ENCODE results near the gene DTNA. TPM values are rescaled to one million over a fixed set of nuclear protein-coding genes. Genes with fewer than 3 reads are reported as not detected.

DTNA gene
- total RNA-seq, 1 donor from 2014 or later = 7.1 TPM

GRCh38 chr18:34697891-34698290 lies 12.2 kb upstream of the DTNA start:
- Mint-ChIP-seq H3K9me3 (ENCODE audit: unreplicated experiment) (peaks cover 7% of the 10 kb centered on the region), H3K4me1 (ENCODE audit: unreplicated experiment) (peaks cover 2% of the 10 kb centered on the region), H3K4me3 (ENCODE audit: unreplicated experiment) (no peak overlapping the region), H3K36me3 (ENCODE audit: unreplicated experiment) (no peaks in the 10 kb centered on the region), H3K27me3 (ENCODE audit: unreplicated experiment) (no peaks in the 10 kb centered on the region), H3K27ac (ENCODE audit: unreplicated experiment) (no peak overlapping the region)
- DNase-seq (ENCODE audit: extremely low spot score, unreplicated experiment) = no peak
- TF ChIP-seq, protein P1, sequence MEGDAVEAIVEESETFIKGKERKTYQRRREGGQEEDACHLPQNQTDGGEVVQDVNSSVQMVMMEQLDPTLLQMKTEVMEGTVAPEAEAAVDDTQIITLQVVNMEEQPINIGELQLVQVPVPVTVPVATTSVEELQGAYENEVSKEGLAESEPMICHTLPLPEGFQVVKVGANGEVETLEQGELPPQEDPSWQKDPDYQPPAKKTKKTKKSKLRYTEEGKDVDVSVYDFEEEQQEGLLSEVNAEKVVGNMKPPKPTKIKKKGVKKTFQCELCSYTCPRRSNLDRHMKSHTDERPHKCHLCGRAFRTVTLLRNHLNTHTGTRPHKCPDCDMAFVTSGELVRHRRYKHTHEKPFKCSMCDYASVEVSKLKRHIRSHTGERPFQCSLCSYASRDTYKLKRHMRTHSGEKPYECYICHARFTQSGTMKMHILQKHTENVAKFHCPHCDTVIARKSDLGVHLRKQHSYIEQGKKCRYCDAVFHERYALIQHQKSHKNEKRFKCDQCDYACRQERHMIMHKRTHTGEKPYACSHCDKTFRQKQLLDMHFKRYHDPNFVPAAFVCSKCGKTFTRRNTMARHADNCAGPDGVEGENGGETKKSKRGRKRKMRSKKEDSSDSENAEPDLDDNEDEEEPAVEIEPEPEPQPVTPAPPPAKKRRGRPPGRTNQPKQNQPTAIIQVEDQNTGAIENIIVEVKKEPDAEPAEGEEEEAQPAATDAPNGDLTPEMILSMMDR (IDR thresholded peaks at IDR 0.05) = no peak

DNA sequence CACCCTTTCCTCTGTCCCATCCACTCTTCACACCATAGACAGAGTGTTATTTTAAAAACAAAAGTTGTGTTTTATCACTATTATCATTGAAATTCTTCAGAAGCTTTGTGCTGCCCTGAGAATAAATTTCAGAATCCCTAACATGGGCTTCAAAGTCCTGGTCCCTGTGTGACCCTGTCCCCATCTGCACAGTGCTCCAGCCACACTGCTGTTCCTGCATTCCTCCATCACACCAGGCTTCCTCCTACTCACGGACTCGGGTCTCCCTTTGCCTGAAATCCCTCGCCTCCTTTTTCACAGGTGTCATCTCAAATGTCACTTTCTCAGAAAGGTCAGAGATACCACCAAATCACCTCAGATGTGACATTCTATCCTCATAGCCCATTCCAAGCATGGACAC lies 8.2 kb upstream of the DTNA start:
- H3K36me3 Mint-ChIP-seq (ENCODE audit: unreplicated experiment) = no peaks in the 10 kb centered on the region
- no peak for DNase-seq (ENCODE audit: extremely low spot score, unreplicated experiment)
- no peak overlapping the region for H3K4me3 Mint-ChIP-seq (ENCODE audit: unreplicated experiment)
- H3K9me3 Mint-ChIP-seq (ENCODE audit: unreplicated experiment) = peaks cover 7% of the 10 kb centered on the region
- H3K4me1 Mint-ChIP-seq (ENCODE audit: unreplicated experiment) = peaks cover 3% of the 10 kb centered on the region
- TF ChIP-seq, protein P1 (IDR thresholded peaks at IDR 0.05) = no peak
- no peak overlapping the region for H3K27ac Mint-ChIP-seq (ENCODE audit: unreplicated experiment)
- no peaks in the 10 kb centered on the region for H3K27me3 Mint-ChIP-seq (ENCODE audit: unreplicated experiment)

- Mint-ChIP-seq H3K4me1 (ENCODE audit: unreplicated experiment) (peaks cover 10% of the 10 kb centered on the region), H3K9me3 (ENCODE audit: unreplicated experiment) (peaks cover 7% of the 10 kb centered on the region), H3K4me3 (ENCODE audit: unreplicated experiment) (no peak overlapping the region), H3K27me3 (ENCODE audit: unreplicated experiment) (no peaks in the 10 kb centered on the region), H3K36me3 (ENCODE audit: unreplicated experiment) (no peaks in the 10 kb centered on the region), H3K27ac (ENCODE audit: unreplicated experiment) (no peak overlapping the region)
- DNase-seq (ENCODE audit: extremely low spot score, unreplicated experiment) = no peak
- TF ChIP-seq, protein P1 (IDR thresholded peaks at IDR 0.05) = no peak
Observed at GRCh38 chr18:34702814-34703213, 7.3 kb upstream of the DTNA start.

DNA sequence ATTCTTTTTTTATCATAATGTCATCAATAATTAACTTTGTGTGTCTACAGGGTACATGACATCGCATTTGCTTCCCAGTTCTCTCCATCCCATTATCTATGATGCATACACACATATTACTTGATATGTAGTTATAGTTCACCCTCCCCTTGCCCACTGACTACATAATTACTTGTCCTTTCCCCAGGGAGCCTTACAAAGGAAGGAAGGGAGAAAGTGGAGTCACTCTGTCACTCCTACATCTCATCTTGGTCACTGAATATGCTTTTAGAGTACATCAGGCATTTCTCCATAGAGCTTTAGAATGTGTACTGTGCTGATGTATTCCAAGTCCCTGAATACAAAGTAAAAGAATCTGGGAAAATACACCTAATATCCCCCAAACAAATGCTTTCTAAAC lies 6.0 kb upstream of the DTNA start:
- no peak overlapping the region for H3K4me3 Mint-ChIP-seq (ENCODE audit: unreplicated experiment)
- no peaks in the 10 kb centered on the region for H3K9me3 Mint-ChIP-seq (ENCODE audit: unreplicated experiment)

GRCh38 chr18:34704823-34705222 lies 5.3 kb upstream of the DTNA start:
- no peak overlapping the region for H3K4me3 Mint-ChIP-seq (ENCODE audit: unreplicated experiment)
- H3K27me3 Mint-ChIP-seq (ENCODE audit: unreplicated experiment) = no peaks in the 10 kb centered on the region
- H3K36me3 Mint-ChIP-seq (ENCODE audit: unreplicated experiment) = no peaks in the 10 kb centered on the region
- no peak for DNase-seq (ENCODE audit: extremely low spot score, unreplicated experiment)
- no peaks in the 10 kb centered on the region for H3K9me3 Mint-ChIP-seq (ENCODE audit: unreplicated experiment)
- TF ChIP-seq, protein P1 (IDR thresholded peaks at IDR 0.05) = no peak
- H3K27ac Mint-ChIP-seq (ENCODE audit: unreplicated experiment) = no peak overlapping the region
- H3K4me1 Mint-ChIP-seq (ENCODE audit: unreplicated experiment) = peaks cover 29% of the 10 kb centered on the region

More for the DNA sequence above, 6.0 kb upstream of the DTNA start:
- TF ChIP-seq, protein P1 (IDR thresholded peaks at IDR 0.05) = no peak
- Mint-ChIP-seq H3K27me3 (ENCODE audit: unreplicated experiment) (no peaks in the 10 kb centered on the region), H3K36me3 (ENCODE audit: unreplicated experiment) (no peaks in the 10 kb centered on the region), H3K4me1 (ENCODE audit: unreplicated experiment) (peaks cover 21% of the 10 kb centered on the region), H3K27ac (ENCODE audit: unreplicated experiment) (no peak overlapping the region)
- no peak for DNase-seq (ENCODE audit: extremely low spot score, unreplicated experiment)
